Measurements from ENCODE around the gene CACNA2D3. TPM values are rescaled to one million over a fixed set of nuclear protein-coding genes. Genes with fewer than 3 reads are reported as not detected.

Gene CACNA2D3
- total and polyA plus RNA-seq, 4 donors, result 0.06 to 0.37 (median 0.08) TPM; not detected in 1

- Histone ChIP-seq H3K27me3 (ENCODE audit: control insufficient read depth in 4 of 4, insufficient read depth in 4 of 4, low read length in 3 of 4) (no peaks in the 10 kb centered on the region), H3K4me1 (ENCODE audit: control insufficient read depth in 4 of 4, insufficient read depth in 4 of 4, low read length in 3 of 4) (no peaks in the 10 kb centered on the region), H3K9me3 (ENCODE audit: control insufficient read depth in 4 of 4, low read length in 3 of 4) (no peaks in the 10 kb centered on the region), H3K9ac (ENCODE audit: low read depth in 1 of 2, low read length in 2 of 2) (no peak overlapping the region), H3K36me3 (ENCODE audit: control insufficient read depth in 4 of 4, insufficient read depth in 3 of 4, low read depth in 1 of 4, low read length in 3 of 4) (no peaks in the 10 kb centered on the region), H3K4me3 (ENCODE audit: low read depth in 1 of 3, low read length in 3 of 3) (no peak overlapping the region), H3K27ac (ENCODE audit: low read depth in 1 of 2, low read length in 2 of 2) (no peak overlapping the region)
- DNase-seq (ENCODE audit: low spot score), result no peak
- no peak for TF ChIP-seq YY1 (IDR thresholded peaks at IDR 0.05)
- TF ChIP-seq ZBTB33 (IDR thresholded peaks at IDR 0.05), result no peak
- no peak for TF ChIP-seq RXRA (IDR thresholded peaks at IDR 0.05)
- no peak for TF ChIP-seq ATF3 (IDR thresholded peaks at IDR 0.05)
- TF ChIP-seq EGR1 (IDR thresholded peaks at IDR 0.05; ENCODE audit: low read depth in 2 of 2), result no peak
- TF ChIP-seq SP1 (IDR thresholded peaks at IDR 0.05), result no peak
- 70% methylated on average over 4 of the region's 4 CpGs for WGBS
Measured at GRCh38 chr3:54182242-54182641, 59.9 kb downstream of the CACNA2D3 start.

GRCh38 chr3:54185740-54186139, 63.4 kb downstream of the CACNA2D3 start:
- Histone ChIP-seq H3K9me3 (ENCODE audit: control insufficient read depth in 4 of 4, low read length in 3 of 4) (no peaks in the 10 kb centered on the region), H3K4me3 (ENCODE audit: low read depth in 1 of 3, low read length in 3 of 3) (no peak overlapping the region), H3K27me3 (ENCODE audit: control insufficient read depth in 4 of 4, insufficient read depth in 4 of 4, low read length in 3 of 4) (no peaks in the 10 kb centered on the region), H3K9ac (ENCODE audit: low read depth in 1 of 2, low read length in 2 of 2) (no peak overlapping the region), H3K4me1 (ENCODE audit: control insufficient read depth in 4 of 4, insufficient read depth in 4 of 4, low read length in 3 of 4) (no peaks in the 10 kb centered on the region), H3K36me3 (ENCODE audit: control insufficient read depth in 4 of 4, insufficient read depth in 3 of 4, low read depth in 1 of 4, low read length in 3 of 4) (no peaks in the 10 kb centered on the region), H3K27ac (ENCODE audit: low read depth in 1 of 2, low read length in 2 of 2) (no peak overlapping the region)
- DNase-seq (ENCODE audit: low spot score), result no peak
- TF ChIP-seq JUND (IDR thresholded peaks at IDR 0.05), result no peak
- no peak for TF ChIP-seq YY1 (IDR thresholded peaks at IDR 0.05)
- no peak for TF ChIP-seq ZBTB33 (IDR thresholded peaks at IDR 0.05)
- no peak for TF ChIP-seq FOXA2 (IDR thresholded peaks at IDR 0.05)
- no peak for TF ChIP-seq GABPA (IDR thresholded peaks at IDR 0.05 in 1 of 2, conservative IDR thresholded peaks at IDR 0.05 in 1 of 2)
- TF ChIP-seq RXRA (IDR thresholded peaks at IDR 0.05), result no peak
- no peak for TF ChIP-seq NR2F2 (IDR thresholded peaks at IDR 0.05)
- TF ChIP-seq, protein P1, sequence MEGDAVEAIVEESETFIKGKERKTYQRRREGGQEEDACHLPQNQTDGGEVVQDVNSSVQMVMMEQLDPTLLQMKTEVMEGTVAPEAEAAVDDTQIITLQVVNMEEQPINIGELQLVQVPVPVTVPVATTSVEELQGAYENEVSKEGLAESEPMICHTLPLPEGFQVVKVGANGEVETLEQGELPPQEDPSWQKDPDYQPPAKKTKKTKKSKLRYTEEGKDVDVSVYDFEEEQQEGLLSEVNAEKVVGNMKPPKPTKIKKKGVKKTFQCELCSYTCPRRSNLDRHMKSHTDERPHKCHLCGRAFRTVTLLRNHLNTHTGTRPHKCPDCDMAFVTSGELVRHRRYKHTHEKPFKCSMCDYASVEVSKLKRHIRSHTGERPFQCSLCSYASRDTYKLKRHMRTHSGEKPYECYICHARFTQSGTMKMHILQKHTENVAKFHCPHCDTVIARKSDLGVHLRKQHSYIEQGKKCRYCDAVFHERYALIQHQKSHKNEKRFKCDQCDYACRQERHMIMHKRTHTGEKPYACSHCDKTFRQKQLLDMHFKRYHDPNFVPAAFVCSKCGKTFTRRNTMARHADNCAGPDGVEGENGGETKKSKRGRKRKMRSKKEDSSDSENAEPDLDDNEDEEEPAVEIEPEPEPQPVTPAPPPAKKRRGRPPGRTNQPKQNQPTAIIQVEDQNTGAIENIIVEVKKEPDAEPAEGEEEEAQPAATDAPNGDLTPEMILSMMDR (IDR thresholded peaks at IDR 0.05; ENCODE audit: low read depth, low read length, missing input control), result no peak
- TF ChIP-seq, protein P2, sequence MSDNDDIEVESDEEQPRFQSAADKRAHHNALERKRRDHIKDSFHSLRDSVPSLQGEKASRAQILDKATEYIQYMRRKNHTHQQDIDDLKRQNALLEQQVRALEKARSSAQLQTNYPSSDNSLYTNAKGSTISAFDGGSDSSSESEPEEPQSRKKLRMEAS (IDR thresholded peaks at IDR 0.05), result no peak
